GM19025 (cell line): ENCODE measurements around the gene BORCS6.
A peak's percentile ranks its signal among the peaks of the same experiment; 100 is the strongest.
"Not testable (repeated sequence)": the region's sequence is repeated elsewhere in the genome, so short reads cannot be mapped to it uniquely, and the experiment has no call there.

ENCODE experiments used
- ATAC-seq: cut with Tn5 transposase; IDR thresholded peaks from one replicate; pipeline ENCODE4 v1.9.1; 2021; ENCODE audit warnings: mild to moderate bottlenecking, low read depth, moderate library complexity; ENCODE audit not compliant: unreplicated experiment

Gene BORCS6

DNA sequence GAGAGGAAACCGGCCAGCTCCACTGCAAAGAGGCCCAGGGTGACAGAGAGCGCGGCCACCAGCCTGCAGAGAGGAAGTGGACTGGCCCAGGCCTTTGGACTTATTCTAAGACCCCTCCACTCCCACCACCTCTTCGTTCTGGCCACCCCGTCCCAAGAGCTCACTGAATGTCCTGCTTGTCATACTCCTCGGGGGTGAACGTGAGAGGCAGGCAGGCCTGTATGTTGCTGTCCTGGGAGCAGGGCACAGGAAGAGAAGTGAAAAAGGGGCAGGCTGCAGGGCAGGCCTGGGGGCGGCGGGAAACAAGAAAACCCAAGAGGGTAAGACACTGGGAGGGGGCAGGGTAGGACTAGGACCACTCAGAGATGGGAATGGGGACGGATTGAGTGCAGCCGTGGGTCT lies 14.2 kb downstream of the BORCS6 start:
- ATAC-seq = peak; percentile 3

DNA sequence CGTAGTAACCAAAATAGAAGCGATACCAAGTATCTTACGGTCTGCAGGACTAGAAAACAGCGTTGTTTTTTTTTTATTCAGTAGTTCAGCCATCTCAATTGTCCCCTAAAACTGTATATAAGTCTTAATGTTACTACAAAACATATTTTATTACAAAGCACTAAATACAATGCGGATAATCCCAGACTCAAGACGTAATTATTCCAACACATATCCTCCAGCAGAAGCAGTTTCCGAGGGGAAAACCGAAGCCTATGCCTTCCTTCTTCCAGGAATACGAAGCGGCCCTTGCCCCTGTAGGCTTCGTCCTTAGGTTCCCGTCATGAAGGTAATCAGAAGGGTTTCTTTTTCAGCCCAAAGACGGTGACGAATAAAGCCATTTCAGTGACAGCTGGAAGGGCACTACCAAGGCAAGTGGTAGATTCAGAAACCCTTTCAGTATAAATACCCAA lies 16.1 kb downstream of the BORCS6 start:
- no peak for ATAC-seq

DNA sequence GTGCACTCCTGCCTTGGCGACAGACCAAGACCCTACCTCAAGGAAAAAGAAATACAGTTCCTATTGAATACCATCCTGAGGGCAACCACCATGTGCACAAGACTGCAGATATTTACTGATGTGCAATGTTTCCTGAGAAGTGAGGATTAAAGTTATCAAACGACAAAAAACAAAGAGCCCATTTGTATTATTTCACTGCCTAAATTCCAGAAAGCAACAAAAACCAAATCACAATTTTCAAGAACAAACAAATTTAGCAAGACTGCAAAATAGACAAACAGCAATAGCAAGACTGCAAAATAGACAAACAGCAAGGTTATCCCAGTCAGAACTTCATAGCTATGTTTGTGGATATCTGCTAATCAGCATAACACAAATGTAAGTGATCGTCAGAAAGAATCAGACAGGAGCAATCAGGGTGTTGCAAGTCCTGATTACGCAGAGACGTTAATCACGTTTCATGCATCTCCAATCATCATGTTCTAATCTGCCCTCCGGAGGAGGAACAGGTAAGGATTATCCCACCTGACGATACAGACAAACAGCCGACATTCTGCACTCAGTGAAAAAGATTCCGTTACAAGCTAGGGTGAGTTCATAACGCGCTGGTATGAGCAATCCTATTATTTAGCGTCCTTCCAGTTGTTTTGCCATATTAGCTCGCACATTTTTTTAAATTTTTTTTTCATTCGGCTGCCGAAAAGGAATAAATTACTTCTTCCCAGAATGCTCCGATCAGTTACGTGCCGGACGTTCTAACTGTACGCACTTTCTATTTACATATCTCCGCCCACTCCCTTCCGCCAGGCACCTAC lies 16.7 kb downstream of the BORCS6 start:
- ATAC-seq = peak; percentile 66

DNA sequence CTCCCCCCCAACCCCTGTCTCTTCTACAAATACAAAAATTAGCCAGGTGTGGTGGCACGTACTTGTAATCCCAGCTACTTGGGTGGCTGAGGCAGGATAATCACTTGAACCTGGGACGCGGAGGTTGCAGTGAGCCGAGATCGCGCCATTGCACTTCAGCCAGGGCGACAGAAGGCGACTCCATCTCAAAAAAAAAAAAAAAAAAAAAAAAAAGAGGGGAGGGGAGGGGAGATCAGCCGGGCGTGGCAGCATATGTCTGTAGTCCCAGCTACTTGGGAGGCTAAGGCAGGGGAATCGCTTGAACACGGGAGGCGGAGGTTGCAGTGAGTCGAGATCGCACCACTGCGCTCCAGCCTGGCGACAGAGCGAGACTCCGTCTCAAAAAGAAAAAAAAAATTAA lies 19.8 kb downstream of the BORCS6 start:
- ATAC-seq = not testable (repeated sequence)

DNA sequence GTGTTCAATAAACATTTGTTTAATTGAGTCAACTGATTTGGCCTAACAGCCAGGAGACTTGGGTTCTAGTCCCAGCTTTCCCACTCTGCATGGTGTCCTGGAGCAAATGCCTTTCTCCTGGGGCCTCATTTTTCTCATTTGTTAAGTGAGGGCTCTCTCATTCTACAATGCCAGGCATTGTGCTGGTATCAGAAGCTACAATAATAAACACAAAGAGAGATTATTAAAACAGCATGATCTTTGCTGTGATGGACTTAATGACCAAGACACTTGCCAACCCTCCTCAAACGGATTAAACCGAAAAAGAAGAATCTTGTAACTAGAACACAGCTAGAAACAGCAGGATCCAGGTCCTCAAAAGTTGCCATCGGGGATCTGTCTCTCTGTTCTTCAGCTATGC lies 22.5 kb downstream of the BORCS6 start:
- ATAC-seq = no peak

DNA sequence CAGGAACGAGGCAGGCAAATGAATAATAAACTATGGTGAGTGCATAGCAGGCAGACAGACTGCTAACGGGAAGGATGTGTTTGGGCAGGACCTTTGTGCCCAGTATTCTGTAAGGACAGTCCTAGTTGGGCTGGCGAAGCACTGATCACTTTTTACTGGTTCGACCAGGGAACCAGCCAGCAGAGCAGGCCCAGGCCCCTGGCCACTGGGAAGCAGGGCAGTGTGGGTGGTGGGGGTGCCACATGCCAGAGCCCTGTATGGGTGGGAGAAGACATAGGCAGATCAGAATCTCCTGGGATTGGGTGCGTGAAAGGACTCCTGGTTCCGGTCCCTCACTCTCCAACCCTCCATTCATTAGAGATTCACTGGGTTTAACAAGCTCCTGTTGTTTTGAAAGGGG lies 23.2 kb downstream of the BORCS6 start:
- ATAC-seq = no peak

DNA sequence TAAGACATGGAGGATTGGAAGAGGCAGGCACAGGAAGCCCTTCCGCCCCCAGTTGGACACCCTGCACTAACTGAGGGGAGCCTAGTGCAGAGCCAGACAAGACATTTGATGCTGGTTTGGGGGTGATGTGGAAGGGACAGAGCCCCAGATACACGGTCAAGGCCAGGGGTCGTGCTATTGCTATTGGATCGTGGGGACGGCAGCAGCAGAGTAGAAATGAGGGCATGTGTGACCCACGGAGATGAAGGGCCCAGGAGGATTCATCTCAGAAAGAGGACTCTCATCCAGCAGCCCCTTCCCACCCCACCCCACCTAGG lies 25.2 kb downstream of the BORCS6 start:
- no peak for ATAC-seq

DNA sequence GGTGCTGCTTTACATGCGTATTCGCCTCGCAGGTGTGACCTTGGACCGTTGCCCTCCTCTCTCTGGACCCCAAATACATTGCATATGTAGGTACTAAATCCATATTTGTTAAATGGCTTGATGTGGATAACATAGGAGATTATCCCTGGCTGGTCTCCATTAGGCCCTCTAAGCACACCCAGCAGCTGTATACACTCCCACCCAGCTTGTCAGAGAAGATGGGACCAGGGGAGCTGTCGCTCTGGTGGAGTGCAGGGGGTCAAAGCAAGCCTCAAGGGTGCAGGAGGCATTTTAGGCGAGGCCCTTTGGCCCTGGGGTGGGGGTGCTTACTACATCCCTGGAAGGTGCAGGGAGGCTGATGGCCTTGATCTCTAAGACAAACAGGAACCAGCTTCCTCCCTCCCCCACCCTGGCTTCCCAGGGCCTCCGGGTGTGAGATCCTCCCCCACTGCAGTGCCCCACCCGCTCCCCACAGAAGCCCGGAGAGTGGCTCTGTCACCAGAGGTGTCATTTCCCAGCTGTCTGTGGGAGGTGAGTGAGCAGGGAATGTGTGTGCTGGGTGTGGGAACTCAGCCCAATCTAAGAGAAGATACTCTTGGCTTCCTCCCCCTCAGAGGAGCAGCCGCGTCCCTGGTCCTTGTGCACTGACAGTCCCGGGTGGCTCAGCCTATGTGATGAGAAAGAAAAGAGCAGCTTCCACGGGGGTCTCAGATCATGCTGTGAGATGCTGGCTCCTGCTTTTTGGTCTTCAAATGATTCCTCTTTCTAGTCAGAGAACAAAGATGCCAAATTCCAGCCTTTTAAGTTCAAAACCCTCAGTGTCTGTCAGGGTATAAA lies 25.8 kb downstream of the BORCS6 start:
- no peak for ATAC-seq

DNA sequence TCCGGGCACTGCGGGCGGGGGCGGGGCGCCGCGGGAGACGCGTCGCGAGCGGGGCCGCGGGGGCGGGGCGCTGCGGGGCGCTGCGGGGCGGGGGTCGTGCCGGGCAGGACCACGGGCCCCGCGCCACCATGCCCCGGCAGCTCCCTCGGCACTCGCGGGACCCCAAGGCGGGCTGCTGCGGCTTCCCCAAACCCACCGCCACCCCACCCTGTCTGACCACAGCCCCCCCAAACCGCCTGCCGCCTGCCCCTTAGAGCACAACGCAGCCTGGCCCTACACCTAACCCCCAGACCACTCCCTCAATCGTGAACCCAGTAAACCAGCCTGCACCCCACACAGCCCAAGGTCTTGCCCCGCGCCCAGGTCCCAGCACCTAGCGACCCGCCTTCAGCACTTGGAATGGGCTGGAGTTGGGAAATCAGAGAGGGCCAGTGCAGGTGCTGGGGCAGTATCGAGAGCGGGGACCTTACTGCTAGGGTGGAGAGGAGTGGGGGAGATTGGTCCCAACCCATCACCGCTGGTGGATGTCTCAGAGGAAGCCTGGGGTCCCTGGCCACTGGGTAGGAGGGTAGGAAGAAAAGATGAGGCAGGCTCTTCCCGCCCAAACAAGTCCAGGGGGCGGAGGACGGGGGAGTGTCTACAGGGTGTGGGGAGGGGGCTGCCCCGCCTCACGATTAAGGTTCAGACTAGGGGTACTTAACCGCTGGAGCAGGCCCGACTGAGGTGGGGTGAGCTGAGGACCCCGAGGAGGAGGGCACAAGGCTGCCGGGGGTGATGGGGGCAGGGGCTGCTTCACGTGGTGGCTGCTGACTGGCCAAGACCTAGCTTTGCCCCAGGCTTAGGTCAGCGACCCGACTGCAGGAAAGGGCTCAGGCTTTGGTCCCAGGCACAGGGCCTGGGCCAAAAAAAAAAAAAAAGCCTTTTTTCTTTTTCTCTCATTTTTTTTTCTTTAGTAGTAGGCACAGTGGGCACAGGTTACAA lies 26.7 kb downstream of the BORCS6 start:
- no peak for ATAC-seq

DNA sequence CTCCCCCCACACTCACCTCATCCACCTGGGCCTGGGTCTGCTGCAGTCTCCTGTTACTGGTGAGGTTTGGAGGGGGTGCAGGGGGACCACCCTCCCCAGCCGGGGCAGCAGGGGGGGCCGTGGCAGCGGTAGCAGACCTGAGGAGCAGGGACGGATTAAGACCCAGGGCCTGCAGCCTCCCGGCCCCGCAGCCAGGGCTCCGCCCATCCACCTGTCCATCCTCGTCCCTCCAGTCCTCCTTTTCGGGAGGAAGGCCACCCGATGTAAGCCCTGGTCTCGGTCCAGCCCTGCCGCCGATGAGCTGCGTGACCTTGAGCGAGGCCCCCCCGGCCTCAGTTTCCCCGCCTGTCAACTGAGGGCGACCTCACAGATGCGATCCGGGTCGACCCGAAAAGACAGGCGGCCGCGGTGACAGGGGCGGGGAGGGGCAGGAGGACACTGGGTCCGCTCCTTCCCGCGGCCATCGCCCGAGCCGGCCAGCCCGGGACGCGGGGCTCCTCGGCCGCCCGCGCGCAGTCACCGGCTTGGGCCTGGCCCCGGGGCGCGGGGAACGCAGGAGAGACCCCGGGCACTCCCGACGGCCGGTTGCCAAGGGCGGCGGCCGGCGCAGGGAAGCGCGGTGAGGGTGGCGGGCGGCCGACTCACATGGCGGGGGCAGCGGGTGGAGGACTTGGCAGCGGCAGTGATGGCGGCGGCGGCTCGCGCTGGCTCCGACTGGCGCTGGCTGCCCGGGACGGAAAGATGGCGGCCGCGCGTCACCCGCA lies 27.6 kb downstream of the BORCS6 start, which contains the start of gene VAMP2:
TSS of gene VAMP2 (minus strand) at position 716 of the 764 bp plus-strand sequence. CDS start at position 647, 69 bp downstream.
- ATAC-seq = peak; percentile 45

DNA sequence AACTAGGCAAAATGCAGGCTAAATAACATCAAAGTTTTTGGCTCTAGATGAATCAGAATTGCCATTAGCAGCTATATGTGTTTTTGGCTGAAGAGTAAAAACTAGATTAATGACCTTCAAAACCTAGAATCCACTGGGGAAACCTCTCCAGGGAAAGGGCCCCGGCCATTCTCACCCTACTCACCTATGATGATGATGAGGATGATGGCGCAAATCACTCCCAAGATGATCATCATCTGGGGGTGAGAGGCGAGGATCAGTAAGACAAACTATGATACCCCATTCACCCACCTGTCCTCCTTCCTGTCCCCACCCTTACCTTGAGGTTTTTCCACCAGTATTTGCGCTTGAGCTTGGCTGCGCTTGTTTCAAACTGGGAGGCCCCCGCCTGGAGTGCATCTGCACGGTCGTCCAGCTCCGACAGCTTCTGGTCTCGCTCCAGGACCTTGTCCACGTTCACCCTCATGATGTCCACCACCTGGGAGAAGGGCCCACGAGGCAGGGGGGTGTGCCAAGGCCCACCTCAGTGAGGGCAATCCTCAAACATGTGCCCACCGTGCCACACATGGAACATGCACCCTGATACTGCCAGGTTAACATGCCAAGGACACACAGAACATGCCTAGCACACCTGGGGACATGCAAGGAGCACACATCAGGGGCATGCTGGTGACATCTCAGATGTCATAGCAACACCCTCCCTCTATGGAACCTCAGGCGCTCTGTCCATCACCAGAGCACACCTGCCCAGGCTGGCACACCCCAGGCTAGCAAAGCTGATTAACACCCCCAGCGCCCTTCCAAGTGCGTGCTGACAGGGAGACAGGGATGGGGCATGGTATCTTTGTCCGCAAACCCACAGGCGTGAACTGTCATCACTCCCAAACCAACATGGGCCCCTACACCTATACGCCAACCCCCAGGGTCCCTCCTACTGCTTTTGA lies 28.4 kb downstream of the BORCS6 start:
- no peak for ATAC-seq

DNA sequence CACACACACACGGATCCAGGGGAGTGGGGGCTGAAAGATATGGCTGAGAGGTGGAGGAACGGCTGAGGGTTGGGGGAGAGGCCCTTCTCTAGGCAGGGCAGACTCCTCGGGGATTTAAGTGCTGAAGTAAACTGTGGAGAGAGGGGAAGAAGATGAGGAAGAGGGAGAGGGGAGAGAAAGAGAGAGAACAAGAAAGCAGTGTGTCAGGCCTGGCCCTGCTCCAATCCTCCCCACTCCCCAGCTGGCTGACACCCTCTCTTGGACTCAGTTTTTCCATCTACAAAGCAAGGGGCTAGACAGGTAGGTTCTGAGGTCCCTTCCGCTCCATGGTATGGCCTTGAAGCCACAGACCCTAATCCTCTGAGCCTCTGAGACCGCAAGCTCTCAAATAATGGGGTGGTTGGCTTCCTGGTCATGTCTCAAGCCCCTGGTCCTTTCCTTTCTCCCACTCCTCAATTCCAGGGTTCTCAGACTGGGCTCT lies 29.2 kb downstream of the BORCS6 start:
- ATAC-seq = no peak

DNA sequence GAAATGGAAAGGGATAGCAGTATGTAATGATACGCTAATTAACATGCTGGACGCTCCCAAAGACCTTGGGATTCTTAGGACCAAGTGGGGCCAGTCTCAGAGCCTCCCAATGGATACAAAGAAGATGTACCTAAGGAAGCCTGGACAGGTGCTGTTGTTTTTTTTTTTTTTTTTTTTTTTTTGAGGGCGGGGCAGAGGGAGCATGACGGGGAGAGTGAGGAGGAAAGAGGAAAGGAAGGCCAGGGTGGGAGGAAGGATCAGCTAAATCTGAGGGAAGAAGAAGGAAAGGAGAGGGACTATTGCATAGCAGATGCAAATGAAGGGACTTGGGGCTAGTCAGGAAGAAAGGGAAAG lies 29.8 kb downstream of the BORCS6 start:
- no peak for ATAC-seq

DNA sequence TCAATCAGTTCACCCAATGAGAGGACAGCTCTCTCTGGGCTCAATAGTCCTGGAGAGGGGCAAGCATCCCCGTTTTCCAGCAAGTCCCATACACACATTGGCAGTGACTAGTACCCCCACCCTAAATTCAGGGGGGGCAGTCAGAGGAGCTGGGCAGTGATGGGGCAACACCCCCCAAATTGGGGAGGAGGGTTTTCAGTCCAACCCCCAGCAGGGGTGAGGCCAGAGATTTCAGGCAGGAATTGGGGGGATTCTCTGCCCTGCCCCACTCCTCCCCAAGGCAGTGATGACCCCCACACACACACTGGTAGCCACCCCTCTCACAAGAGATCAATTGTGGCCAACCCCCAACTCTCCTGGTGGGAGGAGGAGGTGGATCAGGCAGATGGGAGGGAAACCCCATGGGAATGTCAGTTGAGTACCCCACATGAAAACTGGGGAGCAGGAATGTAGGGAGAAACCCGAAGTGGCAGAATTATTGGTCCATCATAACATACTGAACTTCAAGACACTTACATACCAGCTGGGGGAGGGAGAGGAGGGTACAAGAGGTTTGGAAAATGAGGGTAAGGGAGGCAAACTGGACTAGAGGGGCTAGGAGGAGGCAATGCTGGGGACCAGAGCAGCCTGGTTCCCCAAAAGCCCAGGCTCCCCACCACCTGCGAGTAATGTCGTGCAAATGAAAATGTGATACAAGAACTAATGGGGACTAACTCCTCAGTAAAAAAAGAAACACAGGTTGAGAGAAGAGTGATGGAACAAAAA lies 30.3 kb downstream of the BORCS6 start:
- ATAC-seq = no peak

DNA sequence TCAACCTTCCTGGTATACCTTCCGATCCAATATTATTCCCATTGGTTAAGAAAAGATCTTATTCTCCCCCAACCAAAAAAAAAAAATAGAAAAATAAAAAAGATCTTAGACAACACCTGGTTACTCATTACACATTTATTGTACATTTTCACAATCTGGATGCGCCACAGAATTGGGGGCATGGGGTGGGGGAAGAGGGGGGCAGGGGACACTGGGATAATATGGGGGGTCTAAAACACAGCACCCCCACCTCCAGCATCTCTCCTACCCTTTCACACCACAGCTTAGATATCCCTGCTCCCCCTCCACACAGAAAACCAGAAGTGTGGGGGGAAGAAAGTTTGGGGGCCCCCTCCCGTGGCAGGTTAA lies 31.0 kb downstream of the BORCS6 start:
- ATAC-seq = no peak

DNA sequence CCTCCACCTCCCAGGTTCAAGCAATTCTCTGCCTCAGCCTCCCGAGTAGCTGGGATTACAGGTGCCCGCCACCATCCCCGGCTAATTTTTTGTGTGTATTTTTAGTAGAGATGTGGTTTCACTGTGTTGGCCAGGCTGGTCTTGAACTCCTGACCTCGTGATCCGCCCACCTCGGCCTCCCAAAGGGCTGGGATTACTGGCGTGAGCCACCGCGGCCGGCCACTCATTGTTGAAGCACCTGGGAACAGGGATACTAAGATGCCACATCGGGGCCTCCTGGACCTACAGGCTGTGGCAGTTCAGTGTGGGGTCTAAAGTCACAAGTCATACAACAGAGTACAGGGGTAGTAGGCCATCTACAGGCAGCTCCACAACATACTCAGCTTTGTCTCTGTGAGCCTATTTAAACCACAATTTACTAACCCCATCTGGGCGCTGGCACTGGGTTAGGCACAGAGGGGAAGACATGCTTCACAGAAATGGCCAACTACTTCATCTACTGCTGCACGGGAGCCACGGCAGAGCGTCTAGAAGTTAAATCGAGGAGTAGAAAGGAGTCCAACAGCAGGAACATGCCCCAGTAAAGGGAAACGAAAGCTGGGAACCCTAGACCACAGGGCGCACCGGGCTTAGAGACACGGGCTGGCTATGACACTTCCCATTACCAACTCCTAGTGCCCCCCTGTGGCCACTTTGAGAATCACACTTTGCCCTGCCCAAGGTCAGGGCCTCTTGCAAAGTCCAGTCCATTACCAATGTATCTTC lies 31.5 kb downstream of the BORCS6 start:
- no peak for ATAC-seq

DNA sequence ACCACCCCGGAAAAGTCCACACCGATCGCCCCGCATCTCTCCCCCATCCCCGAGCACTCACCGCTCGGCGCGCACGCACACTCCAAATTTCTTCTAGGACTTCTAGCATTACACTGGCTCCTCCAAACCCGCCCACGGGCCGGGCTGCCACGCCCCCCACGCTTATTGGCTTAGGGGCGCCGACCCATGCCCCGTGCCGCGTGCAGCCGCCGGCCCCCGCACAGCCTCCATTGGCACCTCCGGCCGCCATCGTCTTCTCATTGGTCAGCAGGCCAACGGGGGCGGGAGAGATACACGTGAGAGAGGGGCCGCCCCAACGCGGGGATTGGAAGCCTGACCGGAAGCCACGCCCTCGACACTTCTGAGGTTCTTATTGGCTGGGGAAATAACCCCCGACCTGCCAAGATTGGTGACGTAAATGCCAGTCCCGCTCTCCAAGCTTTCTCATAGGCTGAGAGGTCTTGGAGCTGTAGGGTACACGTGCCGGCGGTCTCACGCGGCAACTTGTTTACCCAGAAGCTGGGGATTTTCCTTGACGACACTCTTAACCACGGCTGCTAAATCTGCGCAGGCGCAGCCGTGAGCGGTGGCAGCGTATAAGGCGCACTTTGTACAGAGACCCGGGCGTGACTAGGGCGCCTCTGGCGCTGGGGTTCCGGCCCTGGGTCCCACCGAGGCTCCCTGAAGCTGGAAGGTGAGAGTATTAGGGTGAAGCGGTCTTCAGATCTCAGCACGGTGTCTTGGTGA lies 33.6 kb downstream of the BORCS6 start:
- peak; percentile 84 for ATAC-seq
